ENCODE results near the gene CCL28. TPM values are rescaled to one million over a fixed set of nuclear protein-coding genes. Genes with fewer than 3 reads are reported as not detected.

The CCL28 gene
- total RNA-seq, 1 experiment from 2014 or later = not detected

- Mint-ChIP-seq H3K9me3 (peaks cover 24 to 33% of the 10 kb centered on the region in 2 experiments), H3K4me3 (no peak overlapping the region), H3K4me1 (peaks cover 6 to 7% of the 10 kb centered on the region in 2 experiments; a peak in 3 of 4 replicates), H3K27ac (no peak overlapping the region), H3K36me3 (ENCODE audit: insufficient read depth in 1 of 3, low read depth in 3 of 3) (peaks cover 8 to 13% (median 13%) of the 10 kb centered on the region in 3 experiments), H3K27me3 (ENCODE audit: low read depth) (peaks cover 7% of the 10 kb centered on the region)
- Histone ChIP-seq H3K56ac (ENCODE audit: insufficient read length, low read depth, low read length) (no peak overlapping the region), H3K4ac (ENCODE audit: low read depth, low read length) (no peak overlapping the region), H3K18ac (ENCODE audit: insufficient read length, low read depth, low read length) (no peak overlapping the region), H3K79me2 (ENCODE audit: insufficient read depth, low read length) (no peaks in the 10 kb centered on the region), H3K14ac (ENCODE audit: insufficient read depth, low read length) (no peak overlapping the region), H3K23me2 (ENCODE audit: insufficient read length, low read depth, low read length, poor library complexity, severe bottlenecking) (no peaks in the 10 kb centered on the region), H3K4me2 (ENCODE audit: insufficient read depth, insufficient read length, low read length) (no peak overlapping the region), H4K91ac (ENCODE audit: insufficient read length, low read depth, low read length) (no peak overlapping the region), H4K20me1 (ENCODE audit: control insufficient read depth, insufficient read depth, insufficient read length) (no peaks in the 10 kb centered on the region), H3T11ph (ENCODE audit: low read length) (no peak overlapping the region), H3K79me1 (ENCODE audit: insufficient read depth, low read depth, low read length, poor library complexity, severe bottlenecking) (no peaks in the 10 kb centered on the region), H4K8ac (replicated peaks; ENCODE audit: insufficient read length, low read depth, low read length) (no peak overlapping the region), H3K27ac (ENCODE audit: insufficient read length, low read depth, low read length) (no peak overlapping the region), H2BK12ac (ENCODE audit: insufficient read length, low read depth, low read length) (no peak overlapping the region), H3K9ac (ENCODE audit: extremely low read depth, insufficient read length, low read length) (no peak overlapping the region), H3K23ac (ENCODE audit: insufficient read length, low read depth, low read length) (no peak overlapping the region), H3K9me3 (ENCODE audit: control insufficient read depth, low read depth, low read length) (no peaks in the 10 kb centered on the region), H3K4me1 (ENCODE audit: insufficient read depth, low read length) (no peaks in the 10 kb centered on the region), H2AK5ac (ENCODE audit: insufficient read length, low read length) (no peak overlapping the region), H2AFZ (ENCODE audit: low read length) (no peak overlapping the region), H2BK120ac (ENCODE audit: low read depth, low read length, poor library complexity, severe bottlenecking) (no peak overlapping the region), H3K27me3 (ENCODE audit: insufficient read depth, low read length) (no peaks in the 10 kb centered on the region), H4K5ac (ENCODE audit: insufficient read length, low read depth, low read length) (no peak overlapping the region), H2BK5ac (ENCODE audit: insufficient read length, low read length) (no peak overlapping the region), H2BK20ac (ENCODE audit: low read depth, low read length, poor library complexity, severe bottlenecking) (no peak overlapping the region), H2BK15ac (ENCODE audit: low read depth, low read length) (no peak overlapping the region)
- no peak for TF ChIP-seq CTCF (conservative IDR thresholded peaks at IDR 0.05)
- no peak for DNase-seq
- WGBS (ENCODE audit: extremely low coverage, insufficient read length, low lambda C conversion rate) = no CpG with 5 or more reads among the region's 3 CpGs
Observed at GRCh38 chr5:43437062-43437660, 25.0 kb upstream of the CCL28 start.

All from H9 (cell line).